ENCODE results near the gene DISC1.

DNA sequence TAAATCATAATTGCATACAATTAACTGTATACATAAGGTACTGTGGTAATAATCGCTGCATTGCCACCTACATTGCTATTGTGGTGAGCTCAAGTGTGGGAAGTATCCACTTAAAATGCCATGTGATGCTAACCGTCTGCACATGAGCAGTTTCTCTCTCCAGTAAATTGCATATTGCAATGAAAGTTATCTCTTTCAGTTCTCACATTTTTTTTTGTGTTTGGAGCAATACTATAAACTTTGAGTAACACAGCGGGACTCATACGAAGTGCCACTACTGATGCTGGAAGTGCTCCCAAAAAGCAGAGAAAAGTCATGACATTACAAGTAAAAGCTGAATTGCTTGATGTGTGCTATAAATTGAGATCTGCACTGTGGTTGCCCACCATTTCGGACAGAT, 38.5 kb downstream of the DISC1 start:
- TF ChIP-seq, protein P1, sequence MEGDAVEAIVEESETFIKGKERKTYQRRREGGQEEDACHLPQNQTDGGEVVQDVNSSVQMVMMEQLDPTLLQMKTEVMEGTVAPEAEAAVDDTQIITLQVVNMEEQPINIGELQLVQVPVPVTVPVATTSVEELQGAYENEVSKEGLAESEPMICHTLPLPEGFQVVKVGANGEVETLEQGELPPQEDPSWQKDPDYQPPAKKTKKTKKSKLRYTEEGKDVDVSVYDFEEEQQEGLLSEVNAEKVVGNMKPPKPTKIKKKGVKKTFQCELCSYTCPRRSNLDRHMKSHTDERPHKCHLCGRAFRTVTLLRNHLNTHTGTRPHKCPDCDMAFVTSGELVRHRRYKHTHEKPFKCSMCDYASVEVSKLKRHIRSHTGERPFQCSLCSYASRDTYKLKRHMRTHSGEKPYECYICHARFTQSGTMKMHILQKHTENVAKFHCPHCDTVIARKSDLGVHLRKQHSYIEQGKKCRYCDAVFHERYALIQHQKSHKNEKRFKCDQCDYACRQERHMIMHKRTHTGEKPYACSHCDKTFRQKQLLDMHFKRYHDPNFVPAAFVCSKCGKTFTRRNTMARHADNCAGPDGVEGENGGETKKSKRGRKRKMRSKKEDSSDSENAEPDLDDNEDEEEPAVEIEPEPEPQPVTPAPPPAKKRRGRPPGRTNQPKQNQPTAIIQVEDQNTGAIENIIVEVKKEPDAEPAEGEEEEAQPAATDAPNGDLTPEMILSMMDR (conservative IDR thresholded peaks at IDR 0.05 in 1 of 2, IDR thresholded peaks at IDR 0.05 in 1 of 2; ENCODE audit: extremely low read depth in 1 of 2, insufficient read depth in 1 of 2, low read depth in 1 of 2, low read length in 2 of 2): no peak
- no peak for TF ChIP-seq EZH2 (IDR thresholded peaks at IDR 0.05; ENCODE audit: borderline replicate concordance, low read length)
